A549 (cell line): ENCODE measurements around the gene LTBP3. TPM values are rescaled to one million over a fixed set of nuclear protein-coding genes. Genes with fewer than 3 reads are reported as not detected.
A peak's percentile ranks its signal among the peaks of the same experiment; 100 is the strongest.

ENCODE experiments used
- ATAC-seq, 2 experiments: fragments of 200-7000 bp in 1 of 2; fragments of >200 bp in 1 of 2; cut with Nextera tagmentation in 1 of 2; cut with Tn5 transposase in 1 of 2; 3 replicates each; pipeline versions ENCODE4 v1.8.0 to v1.9.1; 2018 to 2020; ENCODE audit warnings: mild to moderate bottlenecking in 1 of 2, moderate library complexity in 1 of 2
- CTCF ChIA-PET: fragments of 300-600 bp; sonication (Branson Sonifier 250); formaldehyde crosslinking; extraction: SDS; loops from one replicate; lab custom pipeline; 2021; ENCODE audit warnings: antibody characterized with exemption, inconsistent platforms; lab: Yijun Ruan, JAX
- POLR2A ChIA-PET: fragments of 350-600 bp; formaldehyde crosslinking; extraction: SDS; loops from one replicate; lab custom pipeline; 2021; ENCODE audit warnings: antibody characterized with exemption, inconsistent platforms; lab: Yijun Ruan, JAX
- DNase-seq, 2 experiments: peaks; one replicate each; pipeline versions ENCODE4 v3.0.0 to v3.0.0-alpha.2; 2011 to 2016; ENCODE audit warnings: low read depth in 1 of 2, low spot score in 1 of 2
- FAIRE-seq: peaks from 2 replicates; lab custom pipeline; 2011; peaks lifted over from hg19 to GRCh38; lab: Jason Lieb, UNC
- H3K27ac ChIP-seq, 2 experiments: fragments of >200 bp; sonication (Bioruptor Twin); formaldehyde crosslinking; 3 replicates each; pipeline ENCODE4 v1.5.1; 2016 to 2017
- H3K4me1 ChIP-seq: fragments of >200 bp; sonication (Bioruptor Twin); formaldehyde crosslinking; 3 replicates; pipeline ENCODE4 v1.6.1; 2016
- H3K4me2 ChIP-seq: fragments of >200 bp; sonication (Bioruptor Twin); formaldehyde crosslinking; 3 replicates; pipeline ENCODE4 v1.6.1; 2016
- H3K4me3 ChIP-seq: fragments of >200 bp; sonication (Bioruptor Twin); formaldehyde crosslinking; 3 replicates; pipeline ENCODE4 v1.5.1; 2016
- H3K9me3 ChIP-seq: fragments of >200 bp; sonication (Bioruptor Twin); formaldehyde crosslinking; 3 replicates; pipeline ENCODE4 v1.6.1; 2016
- CBX8 ChIP-seq: fragments of 200-600 bp; sonication (generic); IDR thresholded peaks from 2 replicates; pipeline ENCODE4 v1.6.1; 2016
- CTCF ChIP-seq: fragments of >200 bp; sonication (Bioruptor Twin); formaldehyde crosslinking; IDR thresholded peaks from 3 replicates; pipeline ENCODE4 v1.5.1; 2016
- E2F6 ChIP-seq: IDR thresholded peaks from 2 replicates; pipeline ENCODE4 v1.6.1; 2012; ENCODE audit warnings: low read depth, borderline replicate concordance
- ESRRA ChIP-seq: fragments of 150-350 bp; IDR thresholded peaks from 2 replicates; pipeline ENCODE4 v1.6.1; 2014; ENCODE audit warnings: mild to moderate bottlenecking, low read length, borderline replicate concordance
- FOSL2 ChIP-seq, 2 experiments: fragments of 450-650 bp in 1 of 2; fragments of >200 bp in 1 of 2; sonication (Bioruptor Twin) in 1 of 2; formaldehyde crosslinking; IDR thresholded peaks; 2 replicates each; pipeline versions ENCODE4 v1.5.0 to v1.6.1; 2016 to 2020; ENCODE audit warnings: mild to moderate bottlenecking in 1 of 2, moderate library complexity in 1 of 2
- FOXS1 ChIP-seq: fragments of 250-450 bp; sonication (Bioruptor Pico); IDR thresholded peaks from 2 replicates; pipeline ENCODE4 v1.5.0; 2020; ENCODE audit warnings: mild to moderate bottlenecking, moderate library complexity
- HOXA7 ChIP-seq: fragments of 250-450 bp; sonication (Bioruptor Pico); IDR thresholded peaks from 2 replicates; pipeline ENCODE4 v1.5.0; 2020; ENCODE audit warnings: mild to moderate bottlenecking, moderate library complexity
- JUN ChIP-seq, 2 experiments: fragments of >200 bp; sonication (Bioruptor Twin); formaldehyde crosslinking; IDR thresholded peaks; 2 replicates in 1 of 2; 3 replicates in 1 of 2; pipeline ENCODE4 v1.6.1; 2016 to 2017
- JUNB ChIP-seq: fragments of >200 bp; sonication (Bioruptor Twin); formaldehyde crosslinking; IDR thresholded peaks from 2 replicates; pipeline ENCODE4 v1.6.1; 2016
- MAFK ChIP-seq: fragments of 450-650 bp; IDR thresholded peaks from 2 replicates; pipeline ENCODE4 v1.6.1; 2014; ENCODE audit not compliant: partially characterized antibody
- MAX ChIP-seq: IDR thresholded peaks from 2 replicates; pipeline ENCODE4 v1.6.1; 2012
- MAZ ChIP-seq: fragments of 150-350 bp; IDR thresholded peaks from 2 replicates; pipeline ENCODE4 v1.6.1; 2014; ENCODE audit warnings: antibody characterized with exemption, low read depth, low read length, borderline replicate concordance
- NPAS2 ChIP-seq: fragments of 250-450 bp; sonication (Bioruptor Pico); IDR thresholded peaks from 2 replicates; pipeline ENCODE4 v1.8.0; 2022; ENCODE audit warnings: mild to moderate bottlenecking, moderate library complexity, borderline replicate concordance
- RAD21 ChIP-seq, 2 experiments: fragments of >200 bp in 1 of 2; sonication (Bioruptor Twin) in 1 of 2; formaldehyde crosslinking in 1 of 2; IDR thresholded peaks in 1 of 2; conservative IDR thresholded peaks in 1 of 2; 2 replicates in 1 of 2; 3 replicates in 1 of 2; pipeline ENCODE4 v1.6.1; 2012 to 2018; ENCODE audit warnings: inconsistent platforms in 1 of 2
- SMC3 ChIP-seq: fragments of >200 bp; sonication (Bioruptor Twin); formaldehyde crosslinking; IDR thresholded peaks from 3 replicates; pipeline ENCODE4 v1.6.1; 2018; ENCODE audit warnings: inconsistent platforms
- SREBF2 ChIP-seq: fragments of 450-650 bp; IDR thresholded peaks from 2 replicates; pipeline ENCODE4 v1.6.1; 2014; ENCODE audit warnings: mild to moderate bottlenecking, moderate library complexity
- ZNF302 ChIP-seq: fragments of 250-450 bp; sonication (Bioruptor Pico); IDR thresholded peaks from 2 replicates; pipeline ENCODE4 v1.9.0; 2021; ENCODE audit warnings: inconsistent platforms, mild to moderate bottlenecking, moderate library complexity
- WGBS: methylation state at CpG from one replicate; pipeline ENCODE4 v1.1.6; 2017; ENCODE audit errors: missing lambda C conversion rate; 5-methylcytosine and 5-hydroxymethylcytosine counted together
- polyA plus RNA-seq, 4 experiments: library from polyadenylated mRNA; depleted of rRNA in 3 of 4; stranded (reverse); fragments of >200 nt; fragmentation: RNase III in 1 of 4; extraction: RNeasy Plus Mini Kit Qiagen cat#74134 plus additional on column Dnase treatment in 1 of 4; gene quantifications; 2 replicates in 3 of 4; 3 replicates in 1 of 4; pipeline ENCODE4 v1.2.3, GENCODE V29; 2011 to 2017

LTBP3 gene
- polyA plus RNA-seq, 2 of the 4 experiments (the other 2 are of a cell fraction): 28.6 to 123 TPM

GRCh38 chr11:65551572-65552387, 6.4 kb downstream of the LTBP3 start:
- H3K4me3 ChIP-seq: no peak overlapping the region
- H3K4me1 ChIP-seq: peaks cover 50% of the 10 kb centered on the region
- peak; percentile 57 to 72; a peak in 5 of 6 replicates for ATAC-seq
- TF ChIP-seq JUNB: no peak
- peak; percentile 22 for TF ChIP-seq MAFK
- TF ChIP-seq ZNF302 (CRISPR knock-in tag): no peak
- TF ChIP-seq SMC3: peak; percentile 35; the same call in 1 of the 3 replicates
- TF ChIP-seq CTCF: peak; percentile 54
- 0 out of 2 replicates have a peak, but pooled peaks have one; percentile 36 for TF ChIP-seq MAX
- peak; percentile 71 for TF ChIP-seq ESRRA
- TF ChIP-seq HOXA7 (CRISPR knock-in tag): no peak
- TF ChIP-seq FOSL2 (IDR thresholded peaks at IDR 0.05): no peak
- TF ChIP-seq FOSL2 (CRISPR knock-in tag; IDR thresholded peaks at IDR 0.05): 0 out of 2 replicates have a peak, but pooled peaks have one; percentile 16
- TF ChIP-seq RAD21 (conservative IDR thresholded peaks at IDR 0.05 in 1 of 2, IDR thresholded peaks at IDR 0.05 in 1 of 2): peak; percentile 42 to 52; a peak in 4 of 5 replicates
- no peak for TF ChIP-seq MAZ
- TF ChIP-seq, all 56 proteins: peak for 7
- WGBS: 72% methylated on average over 16 of the region's 17 CpGs
- DNase-seq (peak; percentile 58 to 81), FAIRE-seq (no peak)
- ChIA-PET CTCF (interaction anchor here (0.5 to 8.0 kb wide), 26 partner anchors 9 to 479 kb away, joined by 3 to 148 read pairs (median 4); partner anchors contain the start of genes EHBP1L1, FAM89B, SCYL1 and ZNRD2), POLR2A (interaction anchor here (0.5 to 1.2 kb wide), 2 partner anchors 11 to 451 kb away, joined by 4 to 6 read pairs; no protein-coding TSS in a partner anchor)
- Histone ChIP-seq H3K27ac (no peak overlapping the region; a peak in 1 of 6 replicates), H3K9me3 (no peaks in the 10 kb centered on the region), H3K4me2 (0 out of 3 replicates have a peak overlapping the region, but pooled peaks have one; percentile 7)

- POLR2A ChIA-PET: interaction anchor here (0.6 kb wide), 1 partner anchor 8 kb away, joined by 3 read pairs; no protein-coding TSS in a partner anchor
- Histone ChIP-seq H3K27ac (no peak overlapping the region), H3K4me1 (peaks cover 23% of the 10 kb centered on the region), H3K4me2 (no peak overlapping the region), H3K4me3 (no peak overlapping the region), H3K9me3 (no peaks in the 10 kb centered on the region)
- FAIRE-seq: no peak
- CTCF ChIA-PET: interaction anchor here (1.6 to 15.3 kb wide), 3 partner anchors 8 to 39 kb away, joined by 5 to 393 read pairs (median 10); partner anchors contain the start of genes FAM89B, LTBP3 and ZNRD2
- DNase-seq: no peak
- WGBS: 95% methylated on average over 3 of the region's 3 CpGs
- TF ChIP-seq E2F6: no peak
- no peak for TF ChIP-seq FOSL2 (IDR thresholded peaks at IDR 0.05)
- TF ChIP-seq FOSL2 (CRISPR knock-in tag; IDR thresholded peaks at IDR 0.05): no peak
- no peak for TF ChIP-seq FOXS1 (CRISPR knock-in tag)
- TF ChIP-seq JUN (IDR thresholded peaks at IDR 0.05): no peak
- TF ChIP-seq ZNF302 (CRISPR knock-in tag): no peak
- no peak for TF ChIP-seq NPAS2 (CRISPR knock-in tag)
- TF ChIP-seq SREBF2: no peak
- TF ChIP-seq, all 56 proteins: peak for 0
- ATAC-seq: no peak
These were observed 9.1 kb downstream of the LTBP3 start for GRCh38 chr11:65549096-65549495.

GRCh38 chr11:65548395-65548794, 9.8 kb downstream of the LTBP3 start:
- CTCF ChIA-PET: interaction anchor here (0.7 to 15.3 kb wide), 4 partner anchors 8 to 40 kb away, joined by 3 to 393 read pairs (median 8); partner anchors contain the start of genes FAM89B, LTBP3 and ZNRD2
- no peak for TF ChIP-seq CBX8
- 98% methylated on average over 3 of the region's 3 CpGs for WGBS
- no peak overlapping the region for H3K27ac ChIP-seq
- POLR2A ChIA-PET: no interaction called here
- peaks cover 16% of the 10 kb centered on the region for H3K4me1 ChIP-seq
- FAIRE-seq (no peak), ATAC-seq (no peak), DNase-seq (no peak)
- no peak overlapping the region for H3K4me3 ChIP-seq
- no peak overlapping the region for H3K4me2 ChIP-seq
- H3K9me3 ChIP-seq: no peaks in the 10 kb centered on the region
